SK-N-SH (cell line): Measurements from ENCODE around the gene DDAH1. TPM values are rescaled to one million over a fixed set of nuclear protein-coding genes. Genes with fewer than 3 reads are reported as not detected.

Experiments used
- CTCF ChIA-PET: fragments of 300-600, 350-600 bp; formaldehyde crosslinking; extraction: SDS; loops from one replicate; lab custom pipeline; 2021; lab: Yijun Ruan, JAX
- POLR2A ChIA-PET: fragments of 350-600 bp; sonication (Branson Sonifier 250); formaldehyde crosslinking; extraction: SDS; loops from one replicate; lab custom pipeline; 2020; ENCODE audit warnings: antibody characterized with exemption, inconsistent platforms; lab: Yijun Ruan, JAX
- DNase-seq: peaks from one replicate; pipeline ENCODE4 v3.0.0; 2012
- H2AFZ ChIP-seq: fragments of 200-600 bp; sonication (generic); 2 replicates; pipeline ENCODE4 v1.8.1; 2016; ENCODE audit warnings: antibody characterized with exemption, mild to moderate bottlenecking, low read depth
- H3F3A ChIP-seq: fragments of 200-600 bp; sonication (generic); replicated peaks from 2 replicates; pipeline ENCODE3; 2016; ENCODE audit warnings: antibody characterized with exemption, mild to moderate bottlenecking; ENCODE audit not compliant: insufficient read depth
- H3K27ac ChIP-seq, 2 experiments: fragments of 200-500 bp in 1 of 2; fragments of 200-600 bp in 1 of 2; sonication (Bioruptor generic) in 1 of 2; sonication (generic), shearing (Covaris generic) in 1 of 2; 2 replicates each; pipeline versions ENCODE4 v1.5.1 to v1.6.1; 2014 to 2016; ENCODE audit warnings: low read depth in 2 of 2, inconsistent platforms in 1 of 2, low read length in 1 of 2, mild to moderate bottlenecking in 1 of 2, mixed read lengths in 1 of 2
- H3K27me3 ChIP-seq: fragments of 200-600 bp; sonication (generic), shearing (Covaris generic); 2 replicates; pipeline ENCODE4 v1.6.1; 2016; ENCODE audit warnings: mixed run types; ENCODE audit not compliant: insufficient read depth
- H3K36me3 ChIP-seq, 2 experiments: fragments of 200-500 bp in 1 of 2; fragments of 200-600 bp in 1 of 2; sonication (Bioruptor generic) in 1 of 2; sonication (generic) in 1 of 2; replicated peaks in 1 of 2; 2 replicates each; pipeline versions ENCODE3 to v1.5.1; 2014 to 2016; ENCODE audit warnings: low read length in 1 of 2, mild to moderate bottlenecking in 1 of 2; ENCODE audit not compliant: insufficient read depth in 2 of 2, control insufficient read depth in 1 of 2
- H3K4me1 ChIP-seq, 2 experiments: fragments of 200-500 bp in 1 of 2; fragments of 200-600 bp in 1 of 2; sonication (Bioruptor generic) in 1 of 2; sonication (generic), shearing (Covaris generic) in 1 of 2; 2 replicates each; pipeline versions ENCODE4 v1.5.1 to v1.6.1; 2014 to 2016; ENCODE audit warnings: low read depth in 1 of 2, low read length in 1 of 2, mixed run types in 1 of 2; ENCODE audit not compliant: insufficient read depth in 2 of 2, control insufficient read depth in 1 of 2
- H3K4me2 ChIP-seq: fragments of 200-600 bp; sonication (generic), shearing (Covaris generic); 2 replicates; pipeline ENCODE4 v1.6.1; 2017; ENCODE audit warnings: mixed run types
- H3K4me3 ChIP-seq, 2 experiments: fragments of 200-500 bp in 1 of 2; fragments of 200-600 bp in 1 of 2; sonication (Bioruptor generic) in 1 of 2; sonication (generic), shearing (Covaris generic) in 1 of 2; 2 replicates each; pipeline versions ENCODE4 v1.5.1 to v1.8.1; 2014 to 2016; ENCODE audit warnings: low read depth in 2 of 2, inconsistent platforms in 1 of 2, low read length in 1 of 2, mild to moderate bottlenecking in 1 of 2, mixed read lengths in 1 of 2, moderate library complexity in 1 of 2
- H3K79me2 ChIP-seq: fragments of 200-600 bp; sonication (generic); 2 replicates; pipeline ENCODE4 v1.8.1; 2017; ENCODE audit warnings: mild to moderate bottlenecking; ENCODE audit not compliant: insufficient read depth
- H3K9ac ChIP-seq: fragments of 200-600 bp; sonication (generic); 2 replicates; pipeline ENCODE4 v1.6.1; 2017; ENCODE audit warnings: mixed run types
- H3K9me2 ChIP-seq: fragments of 200-600 bp; sonication (generic); 2 replicates; pipeline ENCODE4 v1.6.1; 2017; ENCODE audit warnings: mixed run types
- H3K9me3 ChIP-seq: fragments of 200-600 bp; sonication (generic); 2 replicates; pipeline ENCODE4 v1.6.1; 2017; ENCODE audit warnings: mixed run types, mild to moderate bottlenecking, moderate library complexity
- H4K20me1 ChIP-seq: fragments of 200-600 bp; sonication (generic); 2 replicates; pipeline ENCODE4 v1.6.1; 2017; ENCODE audit warnings: mild to moderate bottlenecking, mixed run types; ENCODE audit not compliant: insufficient read depth
- FOXJ3 ChIP-seq: sonication (generic); formaldehyde crosslinking; IDR thresholded peaks from 2 replicates; pipeline ENCODE4 v1.5.1; 2020; ENCODE audit warnings: mild to moderate bottlenecking, missing genetic modification reagents
- JUND ChIP-seq: IDR thresholded peaks from 2 replicates; pipeline ENCODE4 v1.4.0; 2012
- MAX ChIP-seq: IDR thresholded peaks from 2 replicates; pipeline ENCODE4 v1.4.0; 2012; ENCODE audit warnings: low read depth
- MXI1 ChIP-seq: IDR thresholded peaks from 2 replicates; pipeline ENCODE4 v1.6.1; 2012; ENCODE audit warnings: mild to moderate bottlenecking, low read depth, low read length, improper control_type of control experiment
- POLR2AphosphoS5 ChIP-seq: IDR thresholded peaks from 2 replicates; pipeline ENCODE4 v1.6.1; 2012; ENCODE audit warnings: low read depth, low read length
- RCOR1 ChIP-seq: fragments of 150-350 bp; IDR thresholded peaks from 2 replicates; pipeline ENCODE4 v1.6.1; 2017; ENCODE audit warnings: antibody characterized with exemption, low read length
- RXRA ChIP-seq: IDR thresholded peaks from 2 replicates; pipeline ENCODE4 v1.4.0; 2012; ENCODE audit warnings: low read depth, mild to moderate bottlenecking, borderline replicate concordance
- SMC3 ChIP-seq: IDR thresholded peaks from 2 replicates; pipeline ENCODE4 v1.6.1; 2012; ENCODE audit warnings: low read depth, low read length, improper control_type of control experiment
- USF1 ChIP-seq: IDR thresholded peaks from 2 replicates; pipeline ENCODE4 v1.4.0; 2012; ENCODE audit warnings: low read depth, borderline replicate concordance
- USF2 ChIP-seq: fragments of 150-350 bp; IDR thresholded peaks from 2 replicates; pipeline ENCODE4 v1.6.1; 2017; ENCODE audit warnings: antibody characterized with exemption, low read length, low read depth, borderline replicate concordance
- YY1 ChIP-seq: IDR thresholded peaks from 2 replicates; pipeline ENCODE4 v1.4.0; 2012; ENCODE audit warnings: low read depth, mild to moderate bottlenecking
- WGBS: methylation state at CpG from one replicate; pipeline ENCODE4 v1.1.6; 2017; ENCODE audit warnings: low lambda C conversion rate; 5-methylcytosine and 5-hydroxymethylcytosine counted together
- polyA plus RNA-seq, 3 experiments: library from polyadenylated mRNA; depleted of rRNA; stranded (reverse); fragments of >200 nt; gene quantifications; 2 replicates each; pipeline ENCODE4 v1.2.3, GENCODE V29; 2012
- TF ChIP-seq, protein P1 (sequence below): IDR thresholded peaks from 2 replicates; pipeline ENCODE4 v1.4.0; 2012; ENCODE audit warnings: low read depth, borderline replicate concordance

Gene DDAH1
- polyA plus RNA-seq, 1 of the 3 experiments (the other 2 are of a cell fraction), result 64.3 TPM

- ChIA-PET POLR2A (no interaction called here), CTCF (interaction anchor here (1.4 kb wide), 1 partner anchor 109 kb away, joined by 3 read pairs; no protein-coding TSS in a partner anchor)
- Histone ChIP-seq H3K9me2 (no peaks in the 10 kb centered on the region), H3K27ac (peak overlapping the region in 1 of 2 experiments; percentile 8; a peak in 1 of 4 replicates), H4K20me1 (no peaks in the 10 kb centered on the region), H2AFZ (no peak overlapping the region), H3K36me3 (peaks cover 0 to 2% of the 10 kb centered on the region in 2 experiments), H3K4me1 (peaks cover 0 to 14% of the 10 kb centered on the region in 2 experiments; a peak in 3 of 4 replicates), H3K4me3 (no peak overlapping the region), H3K79me2 (peaks cover 100% of the 10 kb centered on the region), H3K9ac (no peak overlapping the region), H3K27me3 (no peaks in the 10 kb centered on the region), H3K9me3 (no peaks in the 10 kb centered on the region), H3K4me2 (no peak overlapping the region), H3F3A (peaks cover 17% of the 10 kb centered on the region)
- no peak for DNase-seq
- WGBS, result 100% methylated on average over 1 of the region's 1 CpG
- TF ChIP-seq, protein P1, sequence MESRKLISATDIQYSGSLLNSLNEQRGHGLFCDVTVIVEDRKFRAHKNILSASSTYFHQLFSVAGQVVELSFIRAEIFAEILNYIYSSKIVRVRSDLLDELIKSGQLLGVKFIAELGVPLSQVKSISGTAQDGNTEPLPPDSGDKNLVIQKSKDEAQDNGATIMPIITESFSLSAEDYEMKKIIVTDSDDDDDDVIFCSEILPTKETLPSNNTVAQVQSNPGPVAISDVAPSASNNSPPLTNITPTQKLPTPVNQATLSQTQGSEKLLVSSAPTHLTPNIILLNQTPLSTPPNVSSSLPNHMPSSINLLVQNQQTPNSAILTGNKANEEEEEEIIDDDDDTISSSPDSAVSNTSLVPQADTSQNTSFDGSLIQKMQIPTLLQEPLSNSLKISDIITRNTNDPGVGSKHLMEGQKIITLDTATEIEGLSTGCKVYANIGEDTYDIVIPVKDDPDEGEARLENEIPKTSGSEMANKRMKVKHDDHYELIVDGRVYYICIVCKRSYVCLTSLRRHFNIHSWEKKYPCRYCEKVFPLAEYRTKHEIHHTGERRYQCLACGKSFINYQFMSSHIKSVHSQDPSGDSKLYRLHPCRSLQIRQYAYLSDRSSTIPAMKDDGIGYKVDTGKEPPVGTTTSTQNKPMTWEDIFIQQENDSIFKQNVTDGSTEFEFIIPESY, result no peak
- TF ChIP-seq JUND, result no peak
- TF ChIP-seq USF1, result no peak
- no peak for TF ChIP-seq USF2
- no peak for TF ChIP-seq POLR2AphosphoS5
- TF ChIP-seq MXI1, result no peak
- no peak for TF ChIP-seq RCOR1
- TF ChIP-seq FOXJ3, result no peak
- TF ChIP-seq YY1, result no peak
- no peak for TF ChIP-seq MAX
These were observed 51.8 kb downstream of the DDAH1 start for GRCh38 chr1:85413169-85413568.

DNA sequence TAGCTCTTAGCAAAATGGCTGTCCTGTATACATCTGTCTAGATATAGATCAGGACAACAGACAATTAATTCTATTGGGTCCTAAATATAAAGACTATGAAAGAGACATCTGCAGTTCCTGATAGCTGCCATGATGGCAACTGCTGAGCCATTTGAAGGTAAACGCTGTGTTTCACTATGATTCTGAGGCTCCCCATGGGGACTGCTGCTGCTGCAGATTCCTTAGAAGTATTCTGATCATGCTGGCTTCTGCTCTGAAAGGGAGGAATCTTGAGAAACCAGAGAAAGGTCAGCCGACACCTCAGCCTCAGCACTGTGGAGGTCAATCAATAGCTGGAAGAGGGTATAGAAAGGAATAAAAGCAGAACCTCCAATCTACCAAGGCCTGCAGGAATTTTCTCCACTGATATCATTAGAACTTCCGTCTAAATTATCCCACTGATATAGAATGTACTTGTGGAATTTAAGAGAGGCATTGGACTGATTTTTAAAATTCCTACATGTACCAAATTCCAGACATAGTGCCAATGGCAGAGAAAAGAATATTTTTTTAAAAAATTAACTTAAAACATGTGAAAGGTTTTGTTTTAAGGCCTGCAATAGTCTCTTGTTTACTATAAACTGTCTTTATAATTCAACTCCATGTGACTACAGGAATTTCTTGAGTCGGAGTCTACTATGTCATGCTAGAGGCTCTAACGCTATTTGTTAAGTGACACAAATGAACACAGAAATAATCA, 53.2 kb downstream of the DDAH1 start:
- CTCF ChIA-PET, result interaction anchor here (0.8 kb wide), 2 partner anchors 8 to 18 kb away, joined by 3 read pairs; no protein-coding TSS in a partner anchor
- 96% methylated on average over 5 of the region's 5 CpGs for WGBS
- Histone ChIP-seq H3K4me3 (no peak overlapping the region), H3K27ac (peak overlapping the region in 1 of 2 experiments; percentile 58; a peak in 2 of 4 replicates), H3K9me3 (no peaks in the 10 kb centered on the region), H3K9me2 (no peaks in the 10 kb centered on the region), H4K20me1 (no peaks in the 10 kb centered on the region), H3K4me2 (no peak overlapping the region), H3K27me3 (no peaks in the 10 kb centered on the region), H3K9ac (no peak overlapping the region), H3K4me1 (peaks cover 0 to 10% of the 10 kb centered on the region in 2 experiments; a peak in 3 of 4 replicates), H3F3A (peaks cover 20% of the 10 kb centered on the region), H2AFZ (no peak overlapping the region), H3K79me2 (peaks cover 91% of the 10 kb centered on the region), H3K36me3 (peaks cover 0 to 2% of the 10 kb centered on the region in 2 experiments)
- TF ChIP-seq SMC3, result no peak
- no peak for TF ChIP-seq RXRA
- DNase-seq, result no peak
- POLR2A ChIA-PET, result no interaction called here
